Activated naive CD8-positive, alpha-beta T cell treated with anti-CD3 and anti-CD28 coated beads, Interleukin-2, amount 50 U/mL, for 16 hours (primary cell): Measurements from ENCODE around the gene SNAP29.
"Not testable (repeated sequence)": the region's sequence is repeated elsewhere in the genome, so short reads cannot be mapped to it uniquely, and the experiment has no call there.

Experiments
- DNase-seq: peaks from one replicate; pipeline ENCODE4 v3.0.0-alpha.2; 2020; ENCODE audit warnings: low read depth, low spot score

Gene SNAP29

DNA sequence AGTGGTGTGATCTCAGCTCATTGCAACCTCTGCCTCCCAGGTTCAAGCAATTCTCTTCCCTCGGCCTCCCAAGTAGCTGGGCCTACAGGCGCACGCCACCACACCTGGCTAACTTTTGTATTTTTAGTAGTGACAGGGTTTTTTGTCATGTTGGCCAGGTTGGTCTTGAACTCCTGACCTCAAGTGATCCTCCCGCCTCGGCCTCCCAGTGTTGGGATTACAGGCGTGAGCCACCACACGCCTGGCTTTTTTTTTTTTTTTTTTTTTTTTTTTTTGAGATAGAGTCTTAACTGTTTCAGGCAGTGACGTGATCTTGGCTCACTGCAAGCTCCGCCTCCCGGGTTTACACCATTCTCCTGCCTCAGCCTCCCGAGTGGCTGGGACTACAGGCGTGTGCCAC is 71.6 kb downstream of the SNAP29 start:
- DNase-seq = not testable (repeated sequence)

DNA sequence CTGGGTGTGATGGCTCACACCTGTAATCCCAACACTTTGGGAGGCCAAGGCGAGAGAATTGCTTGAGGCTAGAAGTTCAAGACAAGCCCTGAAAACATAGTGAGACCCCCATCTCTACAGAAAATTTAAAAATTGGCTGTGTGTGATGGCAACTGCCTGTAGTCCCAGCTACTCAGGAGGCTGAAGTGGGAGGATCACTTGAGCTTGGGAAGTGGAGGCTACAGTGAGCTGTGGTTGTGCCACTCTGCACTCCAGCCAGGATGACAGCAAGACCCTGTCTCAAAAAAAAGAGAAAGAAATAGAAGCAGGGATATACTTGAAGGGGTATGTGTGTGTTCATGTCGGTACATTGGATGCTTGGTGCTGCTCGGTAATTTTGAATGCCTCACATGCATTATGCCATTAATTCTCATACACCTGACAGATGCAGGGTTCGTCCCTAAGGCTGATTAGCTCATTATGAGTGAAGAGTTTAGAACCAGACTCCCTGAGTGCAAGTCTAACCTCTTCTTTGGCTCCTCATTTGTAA is 72.4 kb downstream of the SNAP29 start:
- no peak for DNase-seq

DNA sequence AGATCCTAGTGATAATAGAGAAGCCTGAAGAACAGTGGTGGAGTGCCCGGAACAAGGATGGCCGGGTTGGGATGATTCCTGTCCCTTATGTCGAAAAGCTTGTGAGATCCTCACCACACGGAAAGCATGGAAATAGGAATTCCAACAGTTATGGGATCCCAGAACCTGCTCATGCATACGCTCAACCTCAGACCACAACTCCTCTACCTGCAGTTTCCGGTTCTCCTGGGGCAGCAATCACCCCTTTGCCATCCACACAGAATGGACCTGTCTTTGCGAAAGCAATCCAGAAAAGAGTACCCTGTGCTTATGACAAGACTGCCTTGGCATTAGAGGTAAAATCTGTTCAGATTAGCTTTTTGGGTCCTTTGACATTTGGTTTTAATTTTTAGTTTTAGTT is 75.1 kb downstream of the SNAP29 start:
- no peak for DNase-seq

DNA sequence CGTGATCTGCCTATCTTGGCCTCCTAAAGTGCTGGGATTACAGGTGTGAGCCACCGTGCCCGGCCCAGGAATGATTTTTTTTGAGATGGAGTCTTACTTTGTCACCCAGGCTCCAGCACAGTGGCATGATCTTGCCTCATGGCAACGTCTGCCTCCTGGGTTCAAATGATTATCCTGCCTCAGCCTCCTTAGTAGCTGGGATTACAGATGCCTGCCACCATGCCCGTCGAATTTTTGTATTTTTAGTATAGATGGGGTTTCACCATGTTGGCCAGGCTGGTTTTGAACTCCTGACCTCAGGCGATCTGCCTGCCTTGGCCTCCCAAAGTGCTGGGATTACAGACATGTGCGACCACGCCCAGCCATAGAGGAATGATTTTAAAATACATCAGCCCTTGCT is 76.2 kb downstream of the SNAP29 start:
- not testable (repeated sequence) for DNase-seq

DNA sequence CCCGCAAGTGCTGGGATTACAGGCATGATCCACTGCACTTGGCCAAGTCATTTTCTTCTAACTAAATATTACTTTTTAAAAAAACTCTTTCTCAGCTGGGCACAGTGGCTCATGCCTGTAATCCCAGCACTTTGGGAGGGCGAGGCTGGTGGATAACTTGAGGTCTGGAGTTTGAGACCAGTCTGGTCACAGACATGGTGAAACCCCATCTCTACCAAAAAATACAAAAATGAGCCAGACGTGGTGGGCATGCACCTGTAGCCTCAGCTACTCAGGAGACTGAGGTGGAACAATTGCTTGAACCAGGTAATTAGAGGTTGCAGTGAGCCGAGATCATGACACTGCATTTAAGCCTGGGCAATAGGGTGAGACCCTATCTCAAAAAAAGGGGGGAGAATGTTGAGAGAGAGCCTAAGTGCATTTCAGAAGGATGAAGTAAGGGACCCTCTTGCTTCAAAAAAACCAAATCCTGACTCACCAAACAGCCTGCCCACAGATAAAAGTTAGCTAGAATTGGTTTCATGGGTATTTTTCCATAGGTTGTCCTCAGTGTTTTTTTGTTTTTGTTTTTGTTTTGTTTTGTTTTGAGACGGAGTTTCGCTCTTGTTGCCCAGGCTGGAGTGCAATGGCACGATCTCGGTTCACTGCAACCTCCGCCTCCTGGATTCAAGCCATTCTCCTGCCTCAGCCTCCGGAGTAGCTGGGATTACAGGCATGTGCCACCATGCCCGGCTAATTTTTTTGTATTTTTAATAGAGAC is 77.2 kb downstream of the SNAP29 start:
- not testable (repeated sequence) for DNase-seq

DNA sequence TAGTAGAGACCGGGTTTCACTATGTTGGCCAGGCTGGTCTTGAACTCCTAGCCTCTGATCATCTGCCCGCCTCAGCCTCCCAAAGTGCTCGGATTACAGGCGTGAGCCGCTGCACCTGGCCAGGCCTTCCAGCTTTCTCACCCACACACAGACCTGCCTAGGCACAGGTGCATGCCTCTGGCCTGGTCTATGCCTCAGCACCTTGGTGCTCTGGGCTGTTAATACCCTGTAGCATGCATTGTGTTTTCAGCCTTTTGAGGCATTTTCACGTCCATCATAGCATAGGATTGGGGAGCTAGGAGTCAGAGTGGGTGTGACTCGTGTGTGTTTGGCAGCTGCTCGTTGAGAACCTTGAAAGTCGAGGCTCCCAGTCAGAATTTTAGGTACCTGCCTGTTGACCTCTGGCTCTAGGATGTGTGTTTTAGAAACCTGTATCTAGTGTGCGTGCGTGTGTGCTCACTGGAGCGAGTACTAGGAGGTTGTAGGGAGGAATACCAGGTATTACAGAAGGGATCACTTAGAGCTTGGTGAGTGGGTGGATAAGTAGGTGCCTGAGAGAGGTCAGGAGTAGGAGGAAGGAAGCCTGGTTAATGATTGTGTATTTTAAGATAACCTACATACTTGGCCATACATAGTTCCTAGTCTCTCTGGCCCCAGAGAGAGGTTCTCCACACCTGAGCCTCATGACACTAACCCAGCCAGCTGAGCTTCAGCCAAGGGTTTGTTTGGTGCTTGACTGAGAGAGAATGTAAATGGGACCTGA is 78.4 kb downstream of the SNAP29 start:
- no peak for DNase-seq

DNA sequence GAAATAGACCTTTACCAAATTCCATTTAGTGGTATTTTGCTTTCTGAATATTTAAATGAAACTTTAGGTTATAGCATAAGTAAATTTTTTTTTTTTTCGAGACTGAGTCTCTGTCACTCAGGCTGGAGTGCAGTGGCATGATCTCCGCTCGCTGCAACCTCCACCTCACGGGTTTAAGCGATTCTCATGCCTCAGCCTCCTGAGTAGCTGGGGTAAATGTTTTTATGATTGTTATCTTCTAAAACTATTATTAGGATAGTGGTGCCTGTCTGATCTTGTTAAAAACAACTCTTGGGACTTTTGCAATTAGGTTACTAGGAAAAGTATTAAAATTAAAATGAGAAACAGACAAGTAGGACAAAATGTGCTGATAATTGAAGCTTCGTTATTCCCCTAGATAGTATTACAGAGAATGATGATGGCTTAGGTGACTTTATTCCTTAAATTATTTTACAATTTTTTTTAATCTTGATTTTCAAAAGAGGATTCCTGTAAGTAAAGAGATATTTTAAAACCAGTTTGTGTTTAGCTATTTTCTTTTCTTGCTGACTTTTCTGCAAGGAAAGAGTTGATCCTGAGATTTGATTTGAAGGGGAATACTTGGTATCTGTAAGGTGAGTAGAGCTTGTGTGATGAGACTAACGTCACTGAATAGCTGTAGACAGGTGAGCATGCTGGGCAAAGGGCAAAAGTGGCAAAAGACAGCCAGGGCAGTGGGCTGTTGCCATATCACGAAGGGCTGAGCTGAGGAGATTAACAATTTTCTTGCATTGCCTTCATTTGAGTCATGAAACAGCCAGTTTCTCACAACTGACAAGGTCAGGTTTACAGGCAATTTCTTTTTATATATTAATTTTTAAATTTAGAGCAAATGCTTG is 79.2 kb downstream of the SNAP29 start:
- DNase-seq = no peak

DNA sequence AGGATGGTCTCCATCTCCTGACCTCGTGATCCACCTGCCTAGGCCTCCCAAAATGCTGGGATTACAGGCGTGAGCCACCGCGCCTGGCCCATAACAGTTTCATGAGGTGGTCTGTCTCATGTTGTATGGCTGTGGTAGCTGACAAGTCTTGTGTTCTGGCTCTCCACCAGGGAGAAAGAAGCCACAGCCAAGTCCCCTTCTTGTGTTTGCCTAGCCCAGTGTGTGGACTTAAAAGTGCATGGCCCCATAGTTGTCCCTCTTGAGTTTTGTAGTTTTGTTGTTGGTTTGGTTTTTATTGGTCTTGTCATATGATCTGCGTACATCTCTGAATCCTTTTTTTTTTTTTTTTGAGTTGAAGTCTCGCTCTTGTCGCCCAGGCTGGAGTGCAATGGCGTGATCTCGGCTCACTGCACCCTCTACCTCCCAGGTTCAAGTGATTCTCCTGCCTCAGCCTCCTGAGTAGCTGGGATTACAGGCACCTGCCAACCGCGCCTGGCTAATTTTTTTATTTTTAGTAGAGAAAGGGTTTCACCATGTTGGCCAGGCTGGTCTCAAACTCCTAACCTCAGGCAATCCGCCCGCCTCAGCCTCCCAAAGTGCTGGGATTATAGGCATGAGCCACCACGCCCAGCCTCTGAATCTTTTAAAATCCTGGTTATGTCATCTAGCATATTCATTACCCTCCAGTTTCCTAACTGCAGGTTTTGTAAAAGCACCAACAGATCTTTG is 80.8 kb downstream of the SNAP29 start:
- not testable (repeated sequence) for DNase-seq

DNA sequence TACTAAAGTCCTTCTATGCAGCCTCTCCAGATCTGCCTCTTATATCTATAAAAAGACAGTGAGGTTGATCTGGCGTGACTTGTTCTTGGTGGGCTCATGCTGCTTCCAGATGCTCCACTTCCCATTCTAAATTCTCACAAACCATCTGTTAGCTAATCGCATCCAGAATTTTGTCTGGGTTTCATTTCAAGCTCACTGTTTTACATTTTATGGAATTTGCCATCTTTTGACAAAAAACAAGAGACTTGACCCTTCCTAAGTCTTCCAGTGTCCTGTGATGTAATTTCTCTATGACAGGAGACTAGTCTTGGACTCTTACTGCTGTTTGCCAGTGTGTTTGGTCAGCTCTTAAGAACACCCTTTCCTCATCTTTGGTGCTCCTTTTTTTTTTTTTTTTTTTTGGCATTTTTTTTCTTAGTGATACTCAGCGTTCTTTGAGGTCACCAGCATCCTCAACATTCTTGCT is 81.4 kb downstream of the SNAP29 start:
- no peak for DNase-seq
